Endothelial cell of umbilical vein (primary cell): ENCODE results near the gene ZNF672. TPM values are rescaled to one million over a fixed set of nuclear protein-coding genes. Genes with fewer than 3 reads are reported as not detected.

Experiments used
- BruUV-seq: library from RNA; stranded (reverse); fragments of 400-500 nt; replicated peaks from 2 replicates; lab custom pipeline; 2021; lab: Mats Ljungman, UMichigan
- CTCF ChIA-PET: fragments of 300-600, 350-600 bp; sonication (Branson Sonifier 250); formaldehyde crosslinking; loops from one replicate; lab custom pipeline; 2021; ENCODE audit warnings: antibody characterized with exemption, inconsistent platforms; lab: Charles Lee
- POLR2A ChIA-PET: fragments of 300-600, 350-600 bp; sonication (Branson Sonifier 250); formaldehyde crosslinking; loops from one replicate; lab custom pipeline; 2021; ENCODE audit warnings: antibody characterized with exemption, inconsistent platforms; lab: Charles Lee
- DNase-seq: peaks from one replicate; pipeline ENCODE4 v3.0.0-alpha.2; 2011; ENCODE audit warnings: low read depth, low spot score
- FAIRE-seq: peaks from 2 replicates; lab custom pipeline; 2011; peaks lifted over from hg19 to GRCh38; lab: Jason Lieb, UNC
- H2AFZ ChIP-seq: 2 replicates; pipeline ENCODE4 v1.6.0; 2012; ENCODE audit warnings: low read depth, low read length, control low read depth, inconsistent platforms
- H3K27ac ChIP-seq: 2 replicates; pipeline ENCODE4 v1.5.1; 2011; ENCODE audit warnings: low read depth, mild to moderate bottlenecking, control low read depth, low read length, moderate library complexity; ENCODE audit not compliant: insufficient read depth
- H3K27me3 ChIP-seq, 2 experiments: 2 replicates each; pipeline versions ENCODE4 v1.6.0 to v1.6.1; 2011; ENCODE audit warnings: low read length in 2 of 2, mixed read lengths in 1 of 2; ENCODE audit not compliant: control insufficient read depth in 2 of 2, insufficient read depth in 2 of 2
- H3K36me3 ChIP-seq, 2 experiments: 2 replicates in 1 of 2; 3 replicates in 1 of 2; pipeline ENCODE4 v1.5.1; 2011; ENCODE audit warnings: low read length in 2 of 2, mild to moderate bottlenecking in 1 of 2, moderate library complexity in 1 of 2; ENCODE audit not compliant: control insufficient read depth in 2 of 2, insufficient read depth in 2 of 2; ENCODE audit errors: extremely low read depth in 1 of 2
- H3K4me1 ChIP-seq: 3 replicates; pipeline ENCODE4 v1.5.1; 2011; ENCODE audit warnings: mild to moderate bottlenecking, low read length; ENCODE audit not compliant: control insufficient read depth, insufficient read depth; ENCODE audit errors: extremely low read depth
- H3K4me2 ChIP-seq: 2 replicates; pipeline ENCODE4 v1.6.1; 2011; ENCODE audit warnings: low read length, control low read depth, mixed read lengths; ENCODE audit not compliant: insufficient read depth
- H3K4me3 ChIP-seq, 3 experiments: fragments of 200-600 bp in 1 of 3; sonication (generic), shearing (Covaris generic) in 1 of 3; replicated peaks in 1 of 3; 2 replicates each; pipeline ENCODE4 v1.5.1; 2011 to 2016; ENCODE audit warnings: control low read depth in 3 of 3, low read length in 3 of 3, mild to moderate bottlenecking in 2 of 3, inconsistent platforms in 1 of 3, low read depth in 1 of 3, moderate library complexity in 1 of 3; ENCODE audit not compliant: insufficient read depth in 1 of 3
- H3K79me2 ChIP-seq: 2 replicates; pipeline ENCODE4 v1.6.0; 2012; ENCODE audit warnings: low read length, inconsistent platforms; ENCODE audit not compliant: control insufficient read depth, insufficient read depth
- H3K9ac ChIP-seq: replicated peaks from 2 replicates; pipeline ENCODE3; 2011; ENCODE audit warnings: low read length, control low read depth; ENCODE audit not compliant: insufficient read depth; ENCODE audit errors: extremely low read depth
- H3K9me1 ChIP-seq: replicated peaks from 3 replicates; pipeline ENCODE4 v1.6.0; 2011; ENCODE audit warnings: mild to moderate bottlenecking, low read length; ENCODE audit not compliant: control insufficient read depth, insufficient read depth; ENCODE audit errors: extremely low read depth
- H3K9me3 ChIP-seq: replicated peaks from 2 replicates; pipeline ENCODE4 v1.5.1; 2012; ENCODE audit warnings: low read length, inconsistent platforms; ENCODE audit not compliant: control insufficient read depth, insufficient read depth
- H4K20me1 ChIP-seq: replicated peaks from 2 replicates; pipeline ENCODE3; 2011; ENCODE audit warnings: mild to moderate bottlenecking, low read length; ENCODE audit not compliant: control insufficient read depth, insufficient read depth; ENCODE audit errors: extremely low read depth
- CTCF ChIP-seq, 2 donors: IDR thresholded peaks; 1 replicate in 1 of 2; 2 replicates in 1 of 2; pipeline ENCODE4 v1.5.1; 2011; ENCODE audit warnings: low read length in 2 of 2, mild to moderate bottlenecking in 2 of 2, moderate library complexity in 2 of 2, control low read depth in 1 of 2, inconsistent platforms in 1 of 2, low read depth in 1 of 2; ENCODE audit not compliant: insufficient read depth in 1 of 2; ENCODE audit errors: extremely low read depth in 1 of 2
- FOS ChIP-seq: IDR thresholded peaks from 2 replicates; pipeline ENCODE4 v1.6.1; 2011; ENCODE audit warnings: mild to moderate bottlenecking, low read length, moderate library complexity, borderline replicate concordance; ENCODE audit not compliant: insufficient read depth
- GATA2 ChIP-seq: IDR thresholded peaks from 2 replicates; pipeline ENCODE4 v1.7.0; 2011; ENCODE audit warnings: low read depth, mild to moderate bottlenecking, moderate library complexity, mixed read lengths, low read length; ENCODE audit not compliant: insufficient read length, insufficient read depth
- dilution Hi-C: fragments of 300-500 bp; cut with MboI; formaldehyde crosslinking; loops from one replicate; pipeline ENCODE4 v1.15.0; 2019; ENCODE audit warnings: low sequenced_read_pairs; ENCODE audit not compliant: extremely low pct_ligation_motif_present
- intact Hi-C: fragments of 100-400 bp; cut with micrococcal nuclease; formaldehyde crosslinking; loops from one replicate; pipeline ENCODE4 v1.10.0; 2022
- polyA plus RNA-seq, 4 experiments: library from polyadenylated mRNA; depleted of rRNA in 3 of 4; stranded (reverse) in 3 of 4; unstranded in 1 of 4; fragments of >200 nt; gene quantifications; 2 replicates each; pipeline versions ENCODE4 v1.2.1 to v1.2.3, GENCODE V29; 2011 to 2012; ENCODE audit warnings: missing spikeins in 1 of 4
- total RNA-seq: library from RNA; stranded (reverse); gene quantifications from 2 replicates; pipeline ENCODE4 v1.2.3, GENCODE V29; 2021

The ZNF672 gene
- total and polyA plus RNA-seq, 2 donors (not counting 3 experiments of a cell fraction or from before 2014, with no cell fraction given) = 20.1 to 29.6 TPM

- dilution Hi-C loops = no loop called here
- intact Hi-C loops = no loop called here
- peaks cover 32% of the 10 kb centered on the region for H3K4me1 ChIP-seq
These were observed 15.6 kb upstream of the ZNF672 start for GRCh38 chr1:248822148-248823032.

GRCh38 chr1:248823517-248824001, 14.5 kb upstream of the ZNF672 start:
- dilution Hi-C loops (no loop called here), intact Hi-C loops (no loop called here)
- TF ChIP-seq CTCF (IDR thresholded peaks at IDR 0.05; ENCODE audit: extremely low read depth in 1 of 2, insufficient read depth in 1 of 2, low read depth in 1 of 2, low read length in 2 of 2) (no peak), FOS (no peak)
- peaks cover 57% of the 10 kb centered on the region for H3K79me2 ChIP-seq
- POLR2A ChIA-PET = no interaction called here
- no peak overlapping the region for H3K4me2 ChIP-seq
- H3K36me3 ChIP-seq = peaks cover 4 to 16% of the 10 kb centered on the region in 2 experiments
- no peaks in the 10 kb centered on the region for H3K9me1 ChIP-seq
- no TSS peak for BruUV-seq
- H3K27me3 ChIP-seq = no peaks in the 10 kb centered on the region
- no peak overlapping the region for H3K4me3 ChIP-seq
- CTCF ChIA-PET = interaction anchor here (1.1 kb wide), 1 partner anchor 16 kb away, joined by 3 read pairs; no protein-coding TSS in a partner anchor
- DNase-seq (no peak), FAIRE-seq (peak; percentile 31)
- no peak overlapping the region for H2AFZ ChIP-seq
- H3K9me3 ChIP-seq = no peaks in the 10 kb centered on the region
- no peaks in the 10 kb centered on the region for H4K20me1 ChIP-seq
- H3K4me1 ChIP-seq = peaks cover 38% of the 10 kb centered on the region
- no peak overlapping the region for H3K9ac ChIP-seq
- H3K27ac ChIP-seq = no peak overlapping the region

More at GRCh38 chr1:248822148-248823032, 15.6 kb upstream of the ZNF672 start:
- Histone ChIP-seq H3K27me3 (no peaks in the 10 kb centered on the region), H2AFZ (no peak overlapping the region), H3K4me2 (no peak overlapping the region), H3K9me1 (no peaks in the 10 kb centered on the region), H3K79me2 (peaks cover 59% of the 10 kb centered on the region), H3K4me3 (no peak overlapping the region), H4K20me1 (no peaks in the 10 kb centered on the region), H3K9me3 (no peaks in the 10 kb centered on the region), H3K9ac (no peak overlapping the region), H3K36me3 (peaks cover 4 to 18% of the 10 kb centered on the region in 2 experiments), H3K27ac (no peak overlapping the region)
- DNase-seq (no peak), FAIRE-seq (no peak)
- CTCF ChIA-PET = interaction anchor here (1.1 kb wide), 1 partner anchor 15 kb away, joined by 3 read pairs; no protein-coding TSS in a partner anchor
- no TSS peak for BruUV-seq
- POLR2A ChIA-PET = interaction anchor here (0.7 kb wide), 1 partner anchor 15 kb away, joined by 5 read pairs; the partner anchor contains the start of gene ZNF672
- no peak for TF ChIP-seq GATA2
